Fibroblast of mammary gland (primary cell): ENCODE results near the gene ELMO1.

Experiments
- DNase-seq: peaks from one replicate; pipeline ENCODE4 v3.0.0-alpha.2; 2010; ENCODE audit warnings: low read depth
- H3K4me3 ChIP-seq: 2 replicates; pipeline ENCODE4 v1.5.1; 2011; ENCODE audit warnings: low read depth, mild to moderate bottlenecking, low read length, moderate library complexity; ENCODE audit not compliant: control insufficient read depth
- CTCF ChIP-seq: conservative IDR thresholded peaks from 2 replicates; pipeline ENCODE4 v1.5.1; 2011; ENCODE audit warnings: low read depth, low read length, inconsistent platforms; ENCODE audit not compliant: control insufficient read depth, insufficient read depth

ELMO1 gene

GRCh38 chr7:36878288-36878687 is 570.4 kb downstream of the ELMO1 start:
- TF ChIP-seq CTCF = no peak
- no peak overlapping the region for H3K4me3 ChIP-seq
- no peak for DNase-seq

GRCh38 chr7:36875794-36876193 is 572.9 kb downstream of the ELMO1 start:
- no peak for DNase-seq
- TF ChIP-seq CTCF = no peak
- H3K4me3 ChIP-seq = no peak overlapping the region

GRCh38 chr7:36874041-36874440 is 574.6 kb downstream of the ELMO1 start:
- no peak for DNase-seq
- no peak for TF ChIP-seq CTCF
- no peak overlapping the region for H3K4me3 ChIP-seq

- TF ChIP-seq CTCF = no peak
- H3K4me3 ChIP-seq = no peak overlapping the region
- peak; percentile 2 for DNase-seq
Observed at GRCh38 chr7:36871863-36872262, 576.8 kb downstream of the ELMO1 start.

- no peak for TF ChIP-seq CTCF
- DNase-seq = no peak
- no peak overlapping the region for H3K4me3 ChIP-seq
Observed at GRCh38 chr7:36871355-36871738, 577.3 kb downstream of the ELMO1 start.

- DNase-seq = no peak
- H3K4me3 ChIP-seq = no peak overlapping the region
- TF ChIP-seq CTCF = no peak
Observed at GRCh38 chr7:36870625-36871354, 577.9 kb downstream of the ELMO1 start.
